ENCODE results near the gene LYST.
"Not testable (repeated sequence)": the region's sequence is repeated elsewhere in the genome, so short reads cannot be mapped to it uniquely, and the experiment has no call there.

LYST gene

DNA sequence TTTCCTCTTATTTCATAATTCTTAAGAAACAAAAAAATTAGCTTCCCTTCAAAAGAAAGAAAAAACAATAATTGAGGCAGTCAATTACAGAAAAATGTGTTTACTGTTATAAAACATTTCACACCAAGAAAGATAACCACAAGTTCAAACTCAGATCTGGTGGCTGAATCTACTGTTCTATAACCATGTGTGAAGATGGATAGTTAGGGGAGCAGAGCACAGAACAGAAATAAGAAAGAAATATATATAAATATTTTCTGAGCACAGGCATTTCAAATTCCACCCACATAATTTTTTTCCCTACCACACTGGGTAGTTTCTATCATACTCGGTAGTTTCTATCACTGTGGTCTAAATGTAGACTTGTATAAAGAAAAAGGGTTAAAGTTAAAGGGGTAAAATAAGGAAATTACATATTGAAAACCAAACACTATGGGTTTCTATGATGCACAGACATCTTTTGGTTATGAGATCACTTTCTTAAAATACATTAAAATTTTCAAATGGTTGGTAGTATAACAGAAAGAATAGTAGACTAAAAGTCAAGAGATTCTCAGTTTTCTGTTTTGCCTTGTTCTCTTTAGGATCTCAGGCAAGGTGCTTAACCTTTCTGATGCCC is 10.8 kb downstream of the LYST start:
- DNase-seq, result no peak

DNA sequence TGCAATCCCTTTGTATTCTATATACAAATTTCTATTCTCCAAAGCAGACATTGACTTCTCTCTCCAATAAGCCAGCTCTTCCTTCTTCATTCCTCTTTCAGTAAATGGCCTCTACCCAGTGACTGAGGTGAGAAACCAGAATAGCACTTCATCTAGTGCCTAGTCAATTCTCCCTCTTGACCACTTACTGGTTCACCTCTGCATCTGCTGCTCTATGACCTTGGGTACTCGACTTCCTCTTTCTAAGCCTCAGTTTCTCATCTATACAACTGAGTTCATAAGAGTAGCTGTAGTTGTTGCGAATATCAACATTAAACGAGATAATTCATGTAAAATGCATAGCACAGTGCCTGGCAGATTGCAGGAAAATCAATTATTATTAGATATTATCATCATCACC is 12.4 kb downstream of the LYST start:
- no peak for DNase-seq

DNA sequence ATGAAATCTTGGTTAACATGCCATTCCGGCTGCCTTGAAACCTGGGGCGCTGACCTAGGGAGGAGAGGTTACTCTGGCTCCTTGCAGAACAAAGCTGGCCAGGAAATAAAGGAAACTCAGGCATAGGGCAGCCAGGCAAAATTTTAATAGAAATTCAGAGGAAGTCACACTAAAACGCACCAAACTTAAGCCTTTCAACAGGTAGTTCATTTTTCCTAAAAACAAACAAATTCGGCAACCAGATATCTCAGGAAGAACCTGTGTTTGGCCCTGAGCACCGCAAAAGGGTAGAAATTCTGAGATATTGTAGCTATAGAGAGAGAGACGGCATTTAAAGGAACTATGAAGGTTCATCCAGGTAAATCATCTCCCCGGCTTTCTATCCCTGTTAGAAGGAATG is 13.1 kb downstream of the LYST start:
- DNase-seq, result no peak

DNA sequence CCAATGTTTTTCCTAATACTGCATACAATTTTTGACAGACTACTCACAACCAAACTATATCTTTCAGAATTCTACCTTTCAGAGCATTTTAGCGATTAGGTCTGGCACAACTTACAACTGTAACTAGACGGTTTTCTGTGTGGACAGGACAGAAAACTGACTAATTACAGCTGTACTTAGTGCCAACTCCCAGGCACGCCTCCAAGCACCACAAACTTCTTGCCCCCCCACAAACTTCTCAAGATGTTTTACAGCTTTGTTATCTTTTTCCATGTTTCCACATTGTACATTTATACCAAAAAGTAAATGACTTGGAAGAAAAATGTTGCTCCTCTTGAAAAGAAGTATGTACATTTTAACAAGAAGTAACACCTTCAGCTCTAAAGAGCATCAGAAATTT is 13.8 kb downstream of the LYST start:
- DNase-seq, result no peak

DNA sequence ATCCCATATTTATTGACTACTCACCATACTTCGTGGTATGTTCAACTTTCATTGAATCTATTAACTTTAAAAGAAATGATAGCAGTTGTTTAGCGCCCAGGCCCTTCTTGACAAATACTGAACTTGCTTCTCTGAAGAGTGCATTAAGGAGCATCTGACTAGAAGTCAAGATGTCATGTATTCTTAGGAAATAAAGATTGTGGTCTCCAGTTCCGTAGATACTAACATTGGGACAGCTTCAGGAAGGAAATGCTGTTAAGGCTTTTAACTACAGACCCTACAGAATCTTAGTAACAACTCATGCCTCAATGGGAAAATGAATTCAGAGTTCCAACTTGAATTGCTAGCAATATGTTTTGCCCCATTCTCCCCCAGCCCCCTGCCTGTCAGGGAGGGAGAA is 14.8 kb downstream of the LYST start:
- DNase-seq, result no peak

DNA sequence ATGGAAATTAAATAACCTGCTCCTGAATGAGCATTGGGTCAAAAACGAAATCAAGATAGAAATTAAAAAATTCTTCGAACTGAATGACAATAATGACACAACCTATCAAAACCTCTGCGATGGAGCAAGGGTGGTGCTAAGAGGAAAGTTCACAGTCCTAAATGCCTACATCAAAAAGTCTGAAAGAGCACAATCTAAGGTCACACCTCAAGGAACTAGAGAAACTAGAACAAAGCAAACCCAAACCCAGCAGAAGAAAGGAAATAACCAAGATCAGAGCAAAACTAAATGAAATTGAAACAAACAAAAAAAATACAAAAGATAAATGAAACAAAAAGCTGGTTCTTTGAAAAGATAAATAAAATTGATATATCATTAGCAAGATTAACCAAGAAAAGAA is 18.5 kb downstream of the LYST start:
- not testable (repeated sequence) for DNase-seq

DNA sequence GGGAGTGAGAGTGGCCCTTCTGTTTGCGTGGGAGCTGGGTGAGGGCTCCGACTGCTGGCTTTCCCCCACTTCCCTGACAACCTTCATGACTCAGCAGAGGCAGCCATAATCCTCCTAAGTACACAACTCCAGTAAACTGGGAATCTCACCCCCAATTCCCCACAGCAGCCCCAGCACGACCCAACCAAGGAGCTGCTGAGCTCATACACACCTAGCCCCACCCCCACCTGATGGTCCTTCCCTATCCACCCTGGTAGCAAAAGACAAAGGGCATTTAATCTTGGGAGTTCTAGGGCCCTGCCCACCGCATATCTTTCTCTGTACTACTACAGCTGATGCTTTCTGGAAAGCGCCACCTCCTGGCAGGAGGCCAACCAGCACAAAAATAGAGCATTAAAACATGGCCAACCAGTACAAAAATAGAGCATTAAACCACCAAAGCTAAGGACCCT is 21.0 kb downstream of the LYST start:
- DNase-seq, result not testable (repeated sequence)

DNA sequence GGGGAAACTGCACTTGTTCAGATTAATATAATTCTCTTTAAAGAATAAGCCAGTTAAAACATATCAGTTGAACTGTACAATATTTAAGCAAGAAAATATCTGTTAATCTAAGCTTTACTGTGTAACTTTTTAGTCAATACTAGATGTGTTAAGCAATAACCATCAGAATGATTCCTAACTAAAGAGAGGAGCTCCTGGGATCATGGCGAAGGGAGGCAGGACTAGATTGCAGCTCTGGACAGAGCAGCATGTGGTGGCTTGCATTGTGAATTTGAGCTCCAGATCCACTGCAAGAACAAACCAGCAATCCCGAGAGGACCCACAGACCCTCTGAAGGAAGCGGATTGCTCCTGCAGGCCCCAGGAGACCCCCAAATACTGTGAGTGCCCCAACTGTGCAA is 21.9 kb downstream of the LYST start:
- DNase-seq, result no peak

DNA sequence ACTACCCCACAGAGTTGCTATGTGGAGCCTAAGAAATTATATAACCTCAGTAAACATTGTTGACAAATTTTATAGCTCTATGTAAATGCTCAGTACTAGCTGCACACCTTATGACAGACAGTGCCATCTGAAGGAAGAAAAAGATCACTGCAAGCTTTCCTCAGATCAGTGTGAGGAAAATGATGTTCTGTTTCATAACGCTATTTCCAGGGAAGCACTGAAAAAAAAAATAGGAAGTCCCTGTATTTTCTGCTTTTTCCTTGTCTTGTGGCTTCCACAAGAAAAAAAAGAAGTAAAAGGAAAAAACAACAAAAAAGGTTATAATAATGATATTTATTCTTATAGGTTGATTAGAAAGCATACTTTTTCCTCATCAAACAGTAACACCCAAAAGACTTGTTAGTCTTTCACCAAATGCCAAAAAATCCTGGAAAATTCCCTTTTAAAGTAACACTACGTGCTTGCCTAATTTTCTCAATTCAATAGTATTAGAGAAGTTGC is 23.2 kb downstream of the LYST start:
- no peak for DNase-seq

DNA sequence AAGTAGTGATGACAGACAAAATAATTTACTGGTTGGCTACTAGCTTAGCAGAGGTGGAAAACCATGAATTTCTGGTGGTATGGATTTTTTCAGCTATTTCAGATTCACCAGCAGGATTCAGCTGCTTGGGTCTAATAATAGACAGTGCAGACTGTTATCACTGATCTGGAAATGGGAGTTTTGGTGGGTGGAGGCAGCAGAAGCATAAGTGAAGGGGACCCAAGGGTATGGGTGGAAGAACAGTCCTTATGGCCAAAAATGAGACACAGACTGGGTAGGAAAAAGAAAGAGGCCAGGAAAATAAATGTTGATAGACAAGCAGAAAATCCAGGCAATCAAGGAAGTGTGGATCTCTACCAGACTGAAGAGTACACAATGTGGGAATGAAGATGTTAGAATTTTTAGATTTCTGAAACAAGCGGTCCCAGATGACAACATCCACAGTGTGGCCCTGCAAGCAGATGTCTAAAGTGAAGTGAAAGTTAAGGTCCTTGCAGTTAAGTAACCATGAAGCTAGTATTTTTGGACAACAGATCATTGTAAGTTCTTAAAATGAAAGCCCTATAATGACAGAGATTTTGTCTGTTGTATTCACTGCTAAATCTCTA is 24.7 kb downstream of the LYST start:
- DNase-seq, result no peak

DNA sequence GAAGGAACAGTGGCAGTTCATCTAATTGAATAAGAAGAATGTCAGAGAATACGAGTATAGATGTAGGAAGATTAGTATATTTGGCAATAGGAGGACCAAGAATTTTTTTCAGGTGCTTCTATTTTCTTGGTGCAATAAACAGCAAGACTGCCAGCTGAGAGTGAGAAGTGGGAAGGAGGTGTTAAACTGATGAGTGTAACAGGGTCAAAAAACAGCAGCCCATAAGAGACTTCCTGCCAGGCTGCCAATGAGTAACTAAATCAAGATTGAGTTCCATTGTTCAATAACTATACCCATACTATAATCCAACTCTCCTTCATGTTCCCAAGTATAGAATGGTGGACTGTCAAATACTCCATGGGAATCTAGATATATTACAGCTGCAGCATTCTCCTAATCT is 28.7 kb downstream of the LYST start:
- DNase-seq, result no peak

DNA sequence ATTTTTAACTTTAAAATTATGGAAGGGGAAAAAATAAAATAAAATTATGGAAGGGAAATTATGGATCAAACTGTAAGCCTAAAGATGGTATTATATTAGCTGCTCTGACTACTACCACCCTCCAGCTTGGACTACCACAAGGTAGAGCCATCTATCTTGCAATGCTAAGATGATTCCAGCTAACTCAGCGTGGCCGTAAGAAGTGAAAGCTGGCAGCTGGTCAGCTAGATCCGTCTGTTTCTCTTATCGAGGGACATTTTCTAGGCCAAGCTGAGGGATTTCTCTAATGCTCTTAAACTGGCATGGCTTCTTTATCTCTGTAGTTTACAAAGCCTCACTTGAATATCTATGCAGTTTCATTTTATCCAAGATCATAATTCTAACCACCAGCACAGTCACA is 31.5 kb downstream of the LYST start:
- DNase-seq, result no peak

DNA sequence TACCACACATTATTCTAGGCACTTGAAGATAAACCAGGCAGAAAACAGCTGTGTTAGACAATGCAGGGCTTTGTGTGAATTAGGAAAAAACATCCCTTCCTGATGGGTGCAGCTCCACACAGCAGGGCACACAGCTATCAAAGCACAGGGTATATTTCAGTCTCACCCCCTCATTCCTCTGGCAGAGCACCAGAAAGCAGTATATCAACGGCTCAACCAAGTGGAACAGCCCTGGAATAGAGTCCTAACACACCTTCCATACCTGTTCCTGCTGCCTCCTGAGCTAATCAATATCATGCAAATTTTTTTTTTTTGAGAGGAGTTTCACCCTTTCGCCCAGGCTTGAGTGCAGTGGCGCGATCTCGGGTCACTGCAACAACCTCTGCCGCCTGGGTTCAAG is 32.1 kb downstream of the LYST start:
- no peak for DNase-seq

DNA sequence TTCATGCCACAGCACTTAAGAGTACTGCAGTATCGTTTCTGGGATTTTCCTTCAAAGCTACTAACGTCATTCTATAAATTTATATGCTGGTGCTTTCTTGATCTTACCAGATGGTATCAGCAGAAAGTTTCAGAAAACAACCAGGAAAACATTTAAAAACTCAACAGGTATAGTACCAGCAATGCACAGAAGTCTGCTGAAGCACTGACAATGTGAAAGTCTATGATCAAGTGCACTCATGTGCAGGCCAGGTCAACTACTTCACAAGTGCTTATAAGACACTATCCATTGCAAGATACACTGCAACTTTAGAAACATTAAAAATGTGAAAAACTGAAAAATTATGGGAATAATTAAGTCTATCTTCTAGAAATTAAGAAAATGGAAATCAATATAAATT is 34.7 kb downstream of the LYST start:
- no peak for DNase-seq

DNA sequence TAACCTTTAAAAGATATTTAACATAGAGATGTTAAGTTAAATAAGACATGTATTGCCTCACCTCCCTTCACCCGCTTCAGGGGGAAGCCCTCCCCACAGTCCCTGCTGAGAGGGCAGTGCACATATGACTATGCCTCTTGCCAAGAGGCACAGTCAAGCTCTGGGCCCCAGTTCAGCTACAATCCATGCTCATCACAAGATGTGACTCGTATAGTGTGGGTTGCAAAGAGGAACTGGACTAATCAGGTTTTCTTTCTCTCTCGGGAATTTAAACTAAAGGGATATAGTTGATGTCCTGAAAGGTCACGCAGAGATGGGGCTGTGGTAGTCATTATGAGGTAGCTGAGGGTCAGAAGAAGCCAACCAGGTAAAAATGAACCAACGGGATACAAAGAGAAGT is 35.6 kb downstream of the LYST start:
- no peak for DNase-seq

DNA sequence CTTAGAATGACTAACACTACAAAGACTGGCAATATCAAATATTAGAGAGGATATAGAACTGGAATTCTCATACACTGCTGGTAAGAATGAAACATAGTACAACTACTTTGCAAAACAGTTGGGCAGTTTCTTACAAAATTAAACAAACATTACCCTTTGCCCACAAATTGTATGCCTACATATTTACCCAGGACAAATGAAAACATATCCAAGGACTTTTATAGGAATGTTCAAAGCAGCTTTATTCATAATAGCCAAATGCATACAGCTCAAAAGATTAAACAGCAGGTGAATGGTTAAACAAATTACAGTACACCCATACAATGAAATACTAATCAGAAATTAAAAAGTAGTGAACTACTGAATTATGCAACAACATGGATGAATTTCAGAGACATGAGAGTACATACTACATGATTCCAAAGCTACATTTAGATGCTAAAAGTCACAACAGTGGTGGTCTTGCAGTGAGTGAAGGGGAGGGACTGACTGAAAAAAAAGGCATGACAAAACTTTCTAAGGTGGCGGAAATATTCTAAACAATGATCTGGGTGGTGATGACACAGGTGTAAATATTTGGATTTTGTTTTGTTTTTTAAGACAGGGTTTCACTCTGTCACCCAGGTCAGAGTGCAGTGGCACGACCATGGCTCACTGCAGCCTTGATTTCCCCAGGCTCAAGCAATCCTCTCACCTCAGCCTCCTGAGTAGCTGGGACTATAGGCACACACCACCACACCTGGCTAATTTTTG is 40.4 kb downstream of the LYST start:
- DNase-seq, result no peak

DNA sequence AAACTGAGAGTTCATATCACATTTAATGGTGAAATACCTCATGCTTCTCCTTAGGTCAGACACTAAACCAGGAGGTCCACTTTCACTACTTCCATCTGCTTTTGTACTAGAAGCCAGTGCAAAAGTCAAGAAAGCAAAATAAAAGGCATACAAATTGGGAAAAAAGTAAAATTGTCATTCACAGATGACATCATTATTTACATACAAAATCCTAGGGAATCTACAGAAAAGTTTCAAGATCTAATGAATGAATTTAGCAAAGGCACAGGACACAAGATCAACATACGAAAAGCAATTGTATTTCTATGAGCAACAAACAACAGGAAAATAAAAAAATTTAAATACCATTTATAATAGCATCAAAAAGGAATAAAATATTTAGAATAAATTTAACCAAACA is 41.5 kb downstream of the LYST start:
- no peak for DNase-seq

DNA sequence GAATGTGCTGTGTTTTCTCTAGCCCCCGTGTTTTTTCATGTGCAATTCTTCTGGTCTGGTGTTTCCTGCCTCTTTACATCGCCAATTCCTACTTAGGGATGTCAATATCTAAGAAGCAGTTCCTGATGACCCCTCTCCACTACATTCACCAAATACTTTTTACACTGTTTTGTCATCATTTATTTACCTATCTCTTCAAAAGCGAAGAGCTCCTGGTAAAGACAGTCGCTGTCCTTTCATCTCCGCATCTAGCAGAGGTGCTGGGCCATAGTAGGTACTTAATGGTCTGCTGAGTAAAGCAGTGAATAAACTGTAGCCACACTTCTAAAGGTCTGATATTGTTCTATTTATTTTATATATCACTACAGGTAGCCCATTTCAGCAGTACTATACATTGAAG is 43.0 kb downstream of the LYST start:
- DNase-seq, result no peak

DNA sequence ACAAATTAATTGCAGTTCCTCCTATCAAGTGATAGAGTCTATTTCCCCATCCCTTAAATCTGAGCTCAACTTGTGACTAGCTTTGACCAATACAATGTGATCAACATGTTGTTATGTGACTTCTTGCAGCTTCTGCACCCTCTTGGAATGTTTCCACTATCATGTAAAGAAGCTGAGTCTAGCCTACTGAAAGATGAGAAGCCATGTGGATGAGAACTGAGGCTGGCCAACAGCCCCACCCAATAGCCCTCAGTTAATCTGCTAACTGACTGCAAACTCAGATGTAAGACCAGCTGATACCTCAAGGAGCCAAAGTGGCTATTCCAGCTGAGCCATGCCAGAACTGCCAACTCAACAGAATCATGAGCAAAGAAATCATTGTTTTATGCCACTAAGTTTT is 44.0 kb downstream of the LYST start:
- DNase-seq, result no peak

DNA sequence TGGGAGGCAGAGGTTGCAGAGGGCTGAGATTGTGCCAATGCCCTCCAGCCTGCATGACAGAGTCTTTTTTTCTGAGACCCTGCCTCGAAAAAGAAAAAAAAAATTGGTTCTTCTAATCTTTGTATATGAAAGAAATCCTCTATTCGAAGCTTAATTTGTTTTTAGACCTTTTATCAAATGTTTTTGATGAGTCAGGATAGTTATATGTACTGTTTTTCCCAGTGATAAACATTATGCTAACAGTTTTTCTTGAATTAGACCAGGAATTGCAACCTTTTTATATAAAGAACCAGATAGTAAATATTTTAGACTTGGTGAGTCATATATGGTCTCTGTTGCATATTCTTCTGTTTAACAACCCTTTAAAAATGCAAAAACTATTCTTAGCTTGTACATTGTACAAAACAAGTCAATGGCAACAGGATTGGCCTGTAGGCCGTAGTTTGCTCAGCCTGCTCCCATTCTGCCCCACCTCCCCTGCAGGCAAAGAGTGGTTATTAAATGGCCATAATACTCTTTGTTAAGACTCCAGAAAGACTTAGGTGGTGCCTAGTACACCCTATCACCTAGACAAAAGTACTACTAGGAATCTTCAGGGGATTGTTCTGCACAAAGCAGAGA is 45.2 kb downstream of the LYST start:
- DNase-seq, result no peak

DNA sequence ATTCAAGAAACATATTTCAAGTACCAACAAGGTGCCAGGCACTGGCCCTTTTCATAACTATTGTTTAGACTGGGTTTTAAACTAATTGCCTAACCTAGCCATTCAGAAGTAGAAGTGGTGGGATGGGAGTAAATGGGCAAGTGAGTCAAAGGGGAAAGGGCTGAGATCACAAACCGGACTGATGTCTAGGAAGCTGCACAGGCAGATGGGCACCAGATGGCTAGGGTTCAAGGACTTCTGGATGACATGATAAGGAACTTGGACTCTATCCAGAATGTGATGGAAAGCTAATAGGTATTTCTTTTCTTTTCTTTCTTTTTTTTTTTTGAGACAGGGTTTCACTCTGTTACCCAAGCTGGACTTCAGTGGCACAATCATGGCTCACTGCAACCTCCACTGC is 46.6 kb downstream of the LYST start:
- no peak for DNase-seq

DNA sequence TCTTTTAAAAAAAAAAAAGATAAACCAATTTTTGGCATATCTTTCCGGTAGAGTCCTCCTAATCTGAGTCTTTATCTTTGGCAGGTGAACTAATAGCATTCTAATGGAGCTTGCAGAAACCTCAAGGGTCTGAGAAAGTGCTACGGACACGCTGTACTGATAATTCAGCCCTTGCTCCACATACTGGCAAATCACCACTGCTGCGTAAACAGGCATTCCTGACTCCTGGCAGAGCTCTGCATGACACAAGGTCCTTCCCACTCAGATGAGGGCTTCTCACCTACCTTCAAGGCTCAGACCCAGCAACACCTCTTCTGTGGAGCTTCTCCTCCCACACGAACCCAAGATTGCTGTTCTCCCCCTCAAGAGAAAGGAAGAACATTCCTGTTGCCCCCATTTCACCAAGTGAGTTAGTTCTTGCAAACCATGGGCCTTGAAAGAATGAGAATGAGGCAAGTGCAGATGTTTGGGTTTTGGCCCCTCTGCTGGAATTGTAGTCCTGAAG is 48.0 kb downstream of the LYST start:
- no peak for DNase-seq

DNA sequence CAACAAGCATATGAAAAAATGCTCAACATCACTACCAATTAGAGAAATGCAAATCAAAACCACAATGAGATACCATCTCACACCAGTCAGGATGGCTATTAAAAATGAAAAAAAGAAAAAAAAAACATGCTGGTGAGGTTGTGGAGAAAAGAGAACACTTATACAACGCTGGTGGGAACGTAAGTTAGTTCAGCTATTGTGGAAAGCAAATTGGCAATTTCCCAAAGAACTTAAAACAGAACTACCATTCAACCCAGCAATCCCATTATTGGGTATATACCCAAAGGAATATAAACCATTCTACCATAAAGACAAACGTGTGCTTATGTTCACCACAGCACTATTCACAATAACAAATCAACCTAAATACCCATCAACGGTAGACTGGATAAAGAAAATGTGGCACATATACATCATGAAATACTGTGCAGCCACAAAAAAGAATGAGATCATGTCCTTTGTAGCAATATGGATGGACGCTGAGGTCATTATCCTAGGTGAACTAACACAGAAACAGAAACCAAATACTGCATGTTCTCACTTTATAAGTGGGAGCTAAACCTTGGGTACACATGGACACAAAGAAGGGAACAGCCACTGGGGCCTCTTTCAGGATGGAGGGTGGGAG is 49.5 kb downstream of the LYST start:
- DNase-seq, result no peak

All from femur (tissue), 1 donor.